MCF 10A (cell line): ENCODE measurements around the gene ITGA3. TPM values are rescaled to one million over a fixed set of nuclear protein-coding genes. Genes with fewer than 3 reads are reported as not detected.

Experiments used
- Bru-seq: library from RNA; stranded (reverse); fragments of 400-500 nt; gene quantifications from one replicate; lab custom pipeline; 2021; lab: Mats Ljungman, UMichigan
- BruChase-seq, 2 experiments: library from RNA; stranded (reverse); fragments of 400-500 nt; gene quantifications; one replicate each; lab custom pipeline; 2021; lab: Mats Ljungman, UMichigan
- BruUV-seq: library from RNA; stranded (reverse); fragments of 400-500 nt; replicated peaks from 2 replicates; lab custom pipeline; 2021; lab: Mats Ljungman, UMichigan
- CTCF ChIA-PET: fragments of 300-600 bp; sonication (Branson Sonifier 250); formaldehyde crosslinking; extraction: SDS; loops from one replicate; lab custom pipeline; 2021; ENCODE audit warnings: antibody characterized with exemption, inconsistent platforms; lab: Yijun Ruan, JAX
- POLR2A ChIA-PET: fragments of 300-600, 350-650 bp; sonication (Branson Sonifier 250); formaldehyde crosslinking; extraction: SDS; loops from one replicate; lab custom pipeline; 2020; ENCODE audit warnings: antibody characterized with exemption, inconsistent platforms; lab: Yijun Ruan, JAX
- DNase-seq: peaks from one replicate; pipeline ENCODE4 v3.0.0-alpha.2; 2018; ENCODE audit not compliant: unreplicated experiment
- H3K27ac Mint-ChIP-seq: one replicate; pipeline ENCODE4 v1.8.0; 2022; ENCODE audit warnings: mild to moderate bottlenecking, low read depth, mixed read lengths; ENCODE audit not compliant: unreplicated experiment
- H3K27me3 Mint-ChIP-seq: one replicate; pipeline ENCODE4 v1.8.0; 2022; ENCODE audit warnings: mixed read lengths; ENCODE audit not compliant: insufficient read depth, unreplicated experiment
- H3K36me3 Mint-ChIP-seq: one replicate; pipeline ENCODE4 v1.8.0; 2022; ENCODE audit warnings: mild to moderate bottlenecking, moderate library complexity, mixed read lengths; ENCODE audit not compliant: insufficient read depth, unreplicated experiment
- H3K4me1 Mint-ChIP-seq: one replicate; pipeline ENCODE4 v1.8.0; 2022; ENCODE audit warnings: mixed read lengths; ENCODE audit not compliant: insufficient read depth, unreplicated experiment
- H3K4me3 Mint-ChIP-seq: one replicate; pipeline ENCODE4 v1.8.0; 2022; ENCODE audit warnings: mild to moderate bottlenecking, moderate library complexity, mixed read lengths; ENCODE audit not compliant: unreplicated experiment
- H3K9me3 Mint-ChIP-seq: one replicate; pipeline ENCODE4 v1.8.0; 2022; ENCODE audit warnings: mixed read lengths; ENCODE audit not compliant: unreplicated experiment
- CTCF ChIP-seq: fragments of 200-600 bp; IDR thresholded peaks from one replicate; pipeline ENCODE4 v1.8.0; 2022; ENCODE audit warnings: antibody characterized with exemption, mild to moderate bottlenecking; ENCODE audit not compliant: unreplicated experiment
- intact Hi-C: fragments of 100-400 bp; cut with micrococcal nuclease; formaldehyde crosslinking; loops from 2 replicates; pipeline ENCODE4 v1.14.1; 2022
- long read RNA-seq: library from polyadenylated mRNA; stranded (forward); transcript quantifications from one replicate; pipeline ENCODE4 v2.0.0, GENCODE V29; 2022
- total RNA-seq: library from RNA; stranded (reverse); gene quantifications from 2 replicates; pipeline ENCODE4 v1.2.3, GENCODE V29; 2022

The ITGA3 gene
- total RNA-seq (588 and 717 TPM in 2 replicates), Bru-seq, nascent RNA (percentile 94 among the genes with signal in this experiment), BruChase-seq, experiment 1, labeled RNA remaining after a 6-hour chase (percentile 95 among the genes with signal in this experiment), BruChase-seq, experiment 2, labeled RNA remaining after a 2-hour chase (percentile 94 among the genes with signal in this experiment)
- long read RNA-seq, full-length matches to known transcripts, result 241 of 593 reads
- long read RNA-seq, partial matches to known transcripts, result 129 of 593 reads
- long read RNA-seq, other reads (novel, unspliced or antisense), result 223 of 593 reads

GRCh38 chr17:50055426-50056216 lies at the start of gene ITGA3:
TSS of gene ITGA3 (plus strand) at chr17:50056110. CDS start at chr17:50056440, 330 bp downstream.
- ChIA-PET CTCF (interaction anchor here (0.6 to 7.1 kb wide), 6 partner anchors 18 to 38 kb away, joined by 4 to 72 read pairs (median 6); no protein-coding TSS in a partner anchor), POLR2A (interaction anchor here (0.6 to 8.2 kb wide), 19 partner anchors 8 to 499 kb away, joined by 3 to 329 read pairs (median 8); partner anchors contain the start of gene PDK2)
- BruUV-seq, result no TSS peak
- Mint-ChIP-seq H3K27ac (peak within 1 kb of the TSS; percentile 95), H3K4me3 (peak within 1 kb of the TSS; percentile 80), H3K4me1 (peaks cover 64% of the 10 kb centered on the region), H3K27me3 (no peaks in the 10 kb centered on the region), H3K36me3 (peaks cover 24% of the 10 kb centered on the region), H3K9me3 (no peaks in the 10 kb centered on the region)
- peak; percentile 98 for DNase-seq
- intact Hi-C loops, result loop anchor here (1.0 kb wide), 1 partner anchor 28 kb away; no protein-coding TSS in a partner anchor
- no peak for TF ChIP-seq CTCF

DNA sequence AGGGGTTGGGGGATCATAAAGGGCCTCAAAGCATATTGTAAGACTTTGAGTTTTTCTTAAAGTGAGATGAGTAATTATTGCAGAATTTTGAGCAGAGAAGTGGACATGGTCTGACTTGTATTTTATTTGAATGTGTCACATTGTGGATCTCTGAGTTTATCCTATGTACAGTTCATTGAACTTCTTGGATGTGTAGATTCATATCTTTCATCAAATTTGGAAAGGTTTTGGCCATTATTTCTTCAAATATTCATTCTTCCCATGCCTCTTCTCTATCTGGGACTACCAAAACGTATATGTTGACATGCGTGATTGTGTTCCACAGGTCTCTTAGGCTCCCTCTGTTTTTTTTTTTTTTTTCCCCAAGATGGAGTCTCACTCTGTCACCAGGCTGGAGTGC lies 46.6 kb upstream of the ITGA3 start:
- TF ChIP-seq CTCF, result no peak
- no peak overlapping the region for H3K4me3 Mint-ChIP-seq
- H3K36me3 Mint-ChIP-seq, result no peaks in the 10 kb centered on the region
- no TSS peak for BruUV-seq
- no peak for DNase-seq
- H3K27ac Mint-ChIP-seq, result no peak overlapping the region
- ChIA-PET CTCF (interaction anchor here (0.9 to 2.3 kb wide), 3 partner anchors 11 to 131 kb away, joined by 3 to 24 read pairs (median 13); no protein-coding TSS in a partner anchor), POLR2A (no interaction called here)
- peaks cover 19% of the 10 kb centered on the region for H3K27me3 Mint-ChIP-seq
- intact Hi-C loops, result no loop called here
- peaks cover 8% of the 10 kb centered on the region for H3K9me3 Mint-ChIP-seq
- no peaks in the 10 kb centered on the region for H3K4me1 Mint-ChIP-seq

- CTCF ChIA-PET, result no interaction called here
- BruUV-seq, result no TSS peak
- no peaks in the 10 kb centered on the region for H3K36me3 Mint-ChIP-seq
- H3K4me3 Mint-ChIP-seq, result no peak overlapping the region
- H3K9me3 Mint-ChIP-seq, result peaks cover 19% of the 10 kb centered on the region
- no peak for DNase-seq
- intact Hi-C loops, result no loop called here
- TF ChIP-seq CTCF, result no peak
- POLR2A ChIA-PET, result no interaction called here
- H3K27ac Mint-ChIP-seq, result no peak overlapping the region
- H3K4me1 Mint-ChIP-seq, result no peaks in the 10 kb centered on the region
- peaks cover 15% of the 10 kb centered on the region for H3K27me3 Mint-ChIP-seq
Observed at GRCh38 chr17:50013079-50013478, 42.8 kb upstream of the ITGA3 start.
